VCaP (cell line): ENCODE measurements around the gene GNAT2.

ENCODE experiments used
- H3K27ac ChIP-seq: fragments of 450-650 bp; 2 replicates; pipeline ENCODE4 v1.5.1; 2017
- TF ChIP-seq, protein P1 (sequence below): fragments of 450-650 bp; conservative IDR thresholded peaks from 2 replicates; pipeline ENCODE4 v1.5.1; 2017; ENCODE audit warnings: mild to moderate bottlenecking, moderate library complexity

Gene GNAT2

DNA sequence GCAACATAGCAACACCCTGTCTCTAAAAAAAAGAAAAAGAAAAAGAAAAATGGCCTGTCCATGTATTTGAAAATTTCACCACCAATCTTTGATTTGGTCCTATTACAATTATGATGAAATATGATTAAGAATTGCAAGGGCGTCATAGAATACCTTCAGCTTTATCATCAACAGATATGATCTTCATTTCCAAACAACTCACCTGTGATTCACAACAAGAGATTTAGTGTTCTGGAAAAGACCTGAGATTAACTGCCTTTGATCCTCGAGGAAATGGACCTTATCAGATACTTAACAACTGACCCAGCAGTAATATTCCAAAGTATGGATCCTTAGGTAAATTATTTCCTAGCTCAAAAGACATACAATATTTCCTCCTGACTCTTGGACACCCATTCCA lies 33.0 kb upstream of the GNAT2 start:
- TF ChIP-seq, protein P1, sequence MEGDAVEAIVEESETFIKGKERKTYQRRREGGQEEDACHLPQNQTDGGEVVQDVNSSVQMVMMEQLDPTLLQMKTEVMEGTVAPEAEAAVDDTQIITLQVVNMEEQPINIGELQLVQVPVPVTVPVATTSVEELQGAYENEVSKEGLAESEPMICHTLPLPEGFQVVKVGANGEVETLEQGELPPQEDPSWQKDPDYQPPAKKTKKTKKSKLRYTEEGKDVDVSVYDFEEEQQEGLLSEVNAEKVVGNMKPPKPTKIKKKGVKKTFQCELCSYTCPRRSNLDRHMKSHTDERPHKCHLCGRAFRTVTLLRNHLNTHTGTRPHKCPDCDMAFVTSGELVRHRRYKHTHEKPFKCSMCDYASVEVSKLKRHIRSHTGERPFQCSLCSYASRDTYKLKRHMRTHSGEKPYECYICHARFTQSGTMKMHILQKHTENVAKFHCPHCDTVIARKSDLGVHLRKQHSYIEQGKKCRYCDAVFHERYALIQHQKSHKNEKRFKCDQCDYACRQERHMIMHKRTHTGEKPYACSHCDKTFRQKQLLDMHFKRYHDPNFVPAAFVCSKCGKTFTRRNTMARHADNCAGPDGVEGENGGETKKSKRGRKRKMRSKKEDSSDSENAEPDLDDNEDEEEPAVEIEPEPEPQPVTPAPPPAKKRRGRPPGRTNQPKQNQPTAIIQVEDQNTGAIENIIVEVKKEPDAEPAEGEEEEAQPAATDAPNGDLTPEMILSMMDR, result no peak
- no peak overlapping the region for H3K27ac ChIP-seq

- TF ChIP-seq, protein P1, result no peak
- no peak overlapping the region for H3K27ac ChIP-seq
These were observed 31.2 kb upstream of the GNAT2 start for GRCh38 chr1:109650609-109651008.

- TF ChIP-seq, protein P1, result peak; percentile 74
- H3K27ac ChIP-seq, result no peak overlapping the region
These were observed 30.1 kb upstream of the GNAT2 start for GRCh38 chr1:109649491-109649914.

DNA sequence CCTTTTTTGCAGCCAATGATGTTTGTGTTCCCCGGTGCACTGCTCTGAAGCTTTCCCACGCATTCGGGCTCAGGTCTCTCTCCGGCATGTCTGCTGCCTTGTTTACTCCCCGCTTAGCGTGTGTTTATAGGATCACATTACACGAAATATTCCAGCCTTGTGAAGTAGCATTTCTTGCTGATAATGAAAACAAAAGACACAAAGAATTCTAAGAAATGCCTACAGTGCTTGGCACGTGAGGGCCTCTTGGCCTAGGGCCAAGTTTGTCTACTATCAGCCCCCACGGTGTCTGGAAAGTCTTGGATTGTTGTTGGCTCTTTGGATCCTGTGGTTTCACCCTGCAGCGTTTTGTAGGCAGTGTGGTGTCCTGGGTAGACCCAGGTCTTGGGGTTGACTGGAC lies 25.3 kb upstream of the GNAT2 start:
- no peak overlapping the region for H3K27ac ChIP-seq
- TF ChIP-seq, protein P1, result no peak

- H3K27ac ChIP-seq, result no peak overlapping the region
- TF ChIP-seq, protein P1, result peak; percentile 93
These were observed 24.2 kb upstream of the GNAT2 start for GRCh38 chr1:109643385-109644230.

DNA sequence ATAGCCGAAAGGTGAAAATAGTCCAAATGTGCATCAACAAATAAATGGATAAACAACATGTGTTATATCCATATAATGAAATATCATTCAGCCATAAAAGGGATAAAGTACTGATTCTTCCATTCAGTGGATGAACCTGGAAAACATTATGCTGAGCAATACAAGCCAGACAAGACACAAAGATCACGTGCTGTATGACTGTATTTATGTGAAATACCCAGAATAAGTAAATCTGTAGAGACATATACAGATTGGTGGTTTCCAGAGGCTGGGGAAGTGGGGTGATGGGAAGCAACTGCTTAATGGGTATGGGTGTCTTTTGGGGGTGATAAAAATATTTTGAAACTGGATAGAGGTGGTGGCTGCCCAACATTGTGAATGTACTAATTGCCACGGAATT lies 23.2 kb upstream of the GNAT2 start:
- H3K27ac ChIP-seq, result no peak overlapping the region
- TF ChIP-seq, protein P1, result no peak

- no peak overlapping the region for H3K27ac ChIP-seq
- TF ChIP-seq, protein P1, result no peak
These were observed 22.4 kb upstream of the GNAT2 start for GRCh38 chr1:109641861-109642260.
